Stimulated activated naive B cell treated with anti-CD40 and anti-IgM and Interleukin-4, amounts not matched to agents 10 μg/mL and 1 μg/mL and 100 μg/mL, for 72 hours (primary cell): Measurements from ENCODE around the gene HOXA9.

Source experiments
- ATAC-seq, 2 donors: fragments of 150-1000 bp; cut with Tn5 transposase; replicated peaks; 2 replicates each; pipeline ENCODE4 v1.10.0; 2021; ENCODE audit warnings: moderate library complexity in 1 of 2
- DNase-seq: peaks from one replicate; pipeline ENCODE4 v3.0.0; 2021
- H3K27ac Mint-ChIP-seq: one replicate; pipeline ENCODE4 v1.8.0; 2022; ENCODE audit warnings: mild to moderate bottlenecking, mixed read lengths
- H3K27me3 Mint-ChIP-seq, 2 donors: one replicate each; pipeline ENCODE4 v1.8.0; 2022; ENCODE audit warnings: mixed read lengths in 2 of 2
- H3K36me3 Mint-ChIP-seq, 2 donors: one replicate each; pipeline ENCODE4 v1.8.0; 2022; ENCODE audit warnings: mixed read lengths in 2 of 2, mild to moderate bottlenecking in 1 of 2
- H3K4me1 Mint-ChIP-seq, 2 donors: one replicate each; pipeline ENCODE4 v1.8.0; 2022; ENCODE audit warnings: mixed read lengths in 2 of 2, mild to moderate bottlenecking in 1 of 2
- H3K4me3 Mint-ChIP-seq, 2 donors: one replicate each; pipeline ENCODE4 v1.8.0; 2022; ENCODE audit warnings: mild to moderate bottlenecking in 2 of 2, mixed read lengths in 2 of 2, moderate library complexity in 1 of 2
- H3K9me3 Mint-ChIP-seq, 2 donors: one replicate each; pipeline ENCODE4 v1.8.0; 2022; ENCODE audit warnings: mixed read lengths in 2 of 2, mild to moderate bottlenecking in 1 of 2

HOXA9 gene

GRCh38 chr7:27162561-27163287 is 2.6 kb downstream of the HOXA9 start:
- no peak for ATAC-seq
- no peak for DNase-seq
- Mint-ChIP-seq H3K9me3 (peaks cover 0 to 3% of the 10 kb centered on the region in 2 donors), H3K27ac (no peak overlapping the region), H3K4me3 (no peak overlapping the region), H3K36me3 (peaks cover 2 to 10% of the 10 kb centered on the region in 2 donors), H3K27me3 (peaks cover 59 to 84% of the 10 kb centered on the region in 2 donors), H3K4me1 (peaks cover 25 to 44% of the 10 kb centered on the region in 2 donors)

- H3K4me1 Mint-ChIP-seq = peaks cover 24 to 49% of the 10 kb centered on the region in 2 donors
- no peak for ATAC-seq
- H3K4me3 Mint-ChIP-seq = no peak overlapping the region
- DNase-seq = no peak
- H3K27me3 Mint-ChIP-seq = peaks cover 60 to 84% of the 10 kb centered on the region in 2 donors
- peaks cover 2 to 8% of the 10 kb centered on the region in 2 donors for H3K36me3 Mint-ChIP-seq
- no peak overlapping the region for H3K27ac Mint-ChIP-seq
- peaks cover 0 to 2% of the 10 kb centered on the region in 2 donors for H3K9me3 Mint-ChIP-seq
Measured at GRCh38 chr7:27161721-27162560, 3.4 kb downstream of the HOXA9 start.

GRCh38 chr7:27161214-27161720 is 4.1 kb downstream of the HOXA9 start:
- peak in 1 of 2 donors; percentile 6 for ATAC-seq
- DNase-seq = no peak
- Mint-ChIP-seq H3K4me1 (peaks cover 26 to 56% of the 10 kb centered on the region in 2 donors), H3K9me3 (peaks cover 0 to 2% of the 10 kb centered on the region in 2 donors), H3K27ac (peak overlapping the region; percentile 72), H3K36me3 (peaks cover 2 to 8% of the 10 kb centered on the region in 2 donors), H3K27me3 (peaks cover 61 to 84% of the 10 kb centered on the region in 2 donors), H3K4me3 (peak overlapping the region; percentile 82 to 87)

- H3K27ac Mint-ChIP-seq = peak overlapping the region; percentile 72
- H3K4me1 Mint-ChIP-seq = peaks cover 25 to 59% of the 10 kb centered on the region in 2 donors
- ATAC-seq (peak; percentile 71 to 74), DNase-seq (peak; percentile 72)
- peak overlapping the region; percentile 82 to 87 for H3K4me3 Mint-ChIP-seq
- H3K36me3 Mint-ChIP-seq = peaks cover 2 to 8% of the 10 kb centered on the region in 2 donors
- H3K27me3 Mint-ChIP-seq = peaks cover 58 to 84% of the 10 kb centered on the region in 2 donors
- peaks cover 0 to 2% of the 10 kb centered on the region in 2 donors for H3K9me3 Mint-ChIP-seq
Measured at GRCh38 chr7:27160546-27161213, 4.7 kb downstream of the HOXA9 start.

- DNase-seq = no peak
- Mint-ChIP-seq H3K4me1 (peaks cover 27 to 60% of the 10 kb centered on the region in 2 donors), H3K4me3 (peak overlapping the region; percentile 67 to 87), H3K27me3 (peaks cover 61 to 87% of the 10 kb centered on the region in 2 donors), H3K27ac (peak overlapping the region; percentile 67), H3K36me3 (peaks cover 2 to 12% of the 10 kb centered on the region in 2 donors), H3K9me3 (peaks cover 0 to 2% of the 10 kb centered on the region in 2 donors)
- ATAC-seq = peak; percentile 23 to 32
Measured at GRCh38 chr7:27160145-27160545, 5.2 kb downstream of the HOXA9 start.

GRCh38 chr7:27159266-27160144 is 5.8 kb downstream of the HOXA9 start:
- Mint-ChIP-seq H3K4me3 (peak overlapping the region; percentile 43 to 60), H3K9me3 (peaks cover 2 to 3% of the 10 kb centered on the region in 2 donors), H3K27me3 (peaks cover 64 to 88% of the 10 kb centered on the region in 2 donors), H3K36me3 (peaks cover 2 to 17% of the 10 kb centered on the region in 2 donors), H3K4me1 (peaks cover 30 to 66% of the 10 kb centered on the region in 2 donors), H3K27ac (peak overlapping the region; percentile 44)
- ATAC-seq = no peak
- no peak for DNase-seq

- Mint-ChIP-seq H3K27me3 (peaks cover 65 to 88% of the 10 kb centered on the region in 2 donors), H3K27ac (peak overlapping the region; percentile 91), H3K9me3 (peaks cover 2 to 3% of the 10 kb centered on the region in 2 donors), H3K4me3 (peak overlapping the region; percentile 47 to 68), H3K4me1 (peaks cover 25 to 62% of the 10 kb centered on the region in 2 donors), H3K36me3 (peaks cover 2 to 19% of the 10 kb centered on the region in 2 donors)
- DNase-seq (no peak), ATAC-seq (no peak)
Measured at GRCh38 chr7:27158436-27159265, 6.7 kb downstream of the HOXA9 start.

GRCh38 chr7:27157702-27158431 is 7.5 kb downstream of the HOXA9 start:
- Mint-ChIP-seq H3K4me3 (peak overlapping the region in 1 of 2 donors; percentile 68), H3K27ac (peak overlapping the region; percentile 91), H3K27me3 (peaks cover 67 to 88% of the 10 kb centered on the region in 2 donors), H3K4me1 (peaks cover 23 to 59% of the 10 kb centered on the region in 2 donors), H3K9me3 (peaks cover 2 to 3% of the 10 kb centered on the region in 2 donors), H3K36me3 (peaks cover 2 to 19% of the 10 kb centered on the region in 2 donors)
- ATAC-seq (no peak), DNase-seq (no peak)

- peaks cover 2 to 19% of the 10 kb centered on the region in 2 donors for H3K36me3 Mint-ChIP-seq
- ATAC-seq (no peak), DNase-seq (no peak)
- peaks cover 2 to 3% of the 10 kb centered on the region in 2 donors for H3K9me3 Mint-ChIP-seq
- peaks cover 68 to 87% of the 10 kb centered on the region in 2 donors for H3K27me3 Mint-ChIP-seq
- H3K4me3 Mint-ChIP-seq = peak overlapping the region; percentile 44 to 56
- H3K4me1 Mint-ChIP-seq = peaks cover 26 to 63% of the 10 kb centered on the region in 2 donors
- peak overlapping the region; percentile 91 for H3K27ac Mint-ChIP-seq
Measured at GRCh38 chr7:27156916-27157701, 8.2 kb downstream of the HOXA9 start.

GRCh38 chr7:27156508-27156898 is 8.8 kb downstream of the HOXA9 start, which contains the start of gene HOXA7:
Gene HOXA7 (minus strand): TSS chr7:27156675. CDS start chr7:27156545, 130 bp downstream.
- DNase-seq (no peak), ATAC-seq (no peak)
- peaks cover 3 to 4% of the 10 kb centered on the region in 2 donors for H3K9me3 Mint-ChIP-seq
- H3K27ac Mint-ChIP-seq = peak within 1 kb of the TSS; percentile 91
- H3K4me3 Mint-ChIP-seq = peak within 1 kb of the TSS; percentile 56 to 68
- H3K27me3 Mint-ChIP-seq = peaks cover 68 to 87% of the 10 kb centered on the region in 2 donors
- H3K4me1 Mint-ChIP-seq = peaks cover 32 to 69% of the 10 kb centered on the region in 2 donors
- peaks cover 2 to 19% of the 10 kb centered on the region in 2 donors for H3K36me3 Mint-ChIP-seq
